ENCODE results near the gene BCR.

Gene BCR

GRCh38 chr22:23263651-23264555 is 83.6 kb downstream of the BCR start:
- no peak for DNase-seq (ENCODE audit: low read depth)

- no peak for DNase-seq (ENCODE audit: low read depth)
These were observed 84.5 kb downstream of the BCR start for GRCh38 chr22:23264610-23265367.

DNA sequence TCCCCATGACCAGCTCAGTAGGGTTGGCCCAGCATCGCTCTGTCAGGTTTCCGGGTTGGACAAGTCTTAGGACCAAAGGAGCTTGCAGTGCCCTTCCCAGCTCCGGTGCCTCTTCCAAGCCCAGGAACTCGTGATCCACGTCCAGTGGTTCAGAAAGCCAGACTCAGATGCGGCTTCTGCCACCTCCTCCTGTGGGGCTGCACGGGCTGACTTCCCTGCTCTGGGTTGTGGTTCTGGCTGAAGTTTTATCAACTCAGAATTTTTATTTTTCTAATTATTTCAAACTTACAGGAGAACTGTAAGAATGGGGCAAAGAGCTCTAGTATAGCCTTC is 85.0 kb downstream of the BCR start:
- DNase-seq (ENCODE audit: low read depth), result no peak

DNA sequence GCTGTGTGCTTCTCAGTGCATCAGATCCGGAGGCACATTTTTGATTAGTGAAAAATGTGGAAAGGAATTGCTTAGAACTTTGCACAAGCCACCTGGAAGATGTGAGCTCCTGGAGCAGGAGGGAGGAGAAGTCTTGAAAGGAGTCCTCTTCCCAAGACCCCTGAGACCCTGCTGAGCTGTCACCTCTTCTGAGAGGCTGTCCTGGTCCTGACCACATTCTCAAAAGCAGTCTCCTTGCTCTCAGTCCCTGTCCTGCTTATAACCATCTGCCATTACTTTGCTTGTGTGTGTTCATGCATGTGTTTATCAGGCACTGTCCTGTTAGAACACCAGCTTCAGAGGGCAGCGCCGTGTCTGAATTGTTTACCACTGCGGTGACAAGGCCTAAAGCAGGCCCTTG is 86.5 kb downstream of the BCR start:
- no peak for DNase-seq (ENCODE audit: low read depth)

DNA sequence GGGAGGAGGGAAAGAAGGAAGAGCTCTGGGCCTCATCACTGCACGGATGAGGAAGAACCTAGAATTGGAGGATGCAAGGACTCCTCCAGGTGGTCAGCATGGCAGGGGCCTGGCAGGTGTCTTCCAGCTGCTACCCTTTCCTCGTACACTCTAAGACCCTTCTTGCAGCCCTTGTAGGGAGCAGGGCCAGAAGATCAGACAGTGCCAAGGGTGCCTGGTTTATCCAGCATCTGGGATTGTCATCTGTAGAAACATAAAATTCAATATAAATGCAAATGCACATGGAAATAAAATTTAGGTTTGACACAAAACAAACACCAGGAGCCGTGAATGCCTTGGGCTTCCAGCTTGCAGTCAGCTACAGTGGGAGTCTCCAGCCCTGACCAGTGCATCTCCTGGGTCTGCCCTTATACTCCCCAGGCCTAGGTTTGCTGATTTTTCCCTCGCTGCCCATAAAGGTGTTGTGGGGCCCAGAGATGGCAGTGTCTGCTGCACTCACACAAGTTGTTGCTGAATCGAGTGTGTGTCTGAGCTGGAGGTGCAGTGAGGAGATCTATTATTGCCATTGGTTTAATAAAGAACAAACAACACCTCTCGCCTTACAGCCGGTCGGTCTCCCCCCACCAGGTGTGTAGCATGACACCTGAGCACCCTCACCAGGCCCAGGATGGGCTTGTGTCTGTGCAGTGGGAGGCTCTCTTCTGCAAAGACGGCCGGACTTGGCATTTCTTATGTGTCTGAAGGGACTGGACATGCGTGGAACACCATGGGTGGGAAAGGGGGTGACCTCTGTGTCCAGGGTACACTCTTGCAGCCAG is 87.1 kb downstream of the BCR start:
- no peak for DNase-seq (ENCODE audit: low read depth)

DNA sequence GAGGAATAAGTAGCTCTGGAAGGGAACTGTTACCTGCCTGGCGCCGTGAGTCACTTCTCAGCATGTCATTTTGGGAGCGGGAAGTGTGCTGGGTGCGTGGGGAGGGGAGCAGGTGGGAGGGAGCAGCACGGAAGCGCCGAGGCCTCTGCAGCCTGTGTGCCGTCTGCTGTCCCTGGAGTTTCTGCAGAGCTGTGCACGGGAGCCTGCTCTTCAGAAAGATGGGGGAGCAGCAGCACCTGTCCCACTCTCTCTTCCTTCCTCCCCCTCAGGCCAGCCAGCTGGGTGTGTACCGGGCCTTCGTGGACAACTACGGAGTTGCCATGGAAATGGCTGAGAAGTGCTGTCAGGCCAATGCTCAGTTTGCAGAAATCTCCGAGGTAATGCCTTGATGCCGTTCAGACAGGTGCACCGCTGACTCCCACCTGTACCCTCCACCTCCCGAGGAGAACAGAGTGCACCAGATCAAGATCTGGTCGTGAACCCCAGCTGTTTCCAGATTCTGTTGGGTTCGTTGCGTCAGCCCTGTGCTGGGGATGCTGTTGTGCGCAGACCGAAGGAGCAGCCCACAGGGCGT is 87.9 kb downstream of the BCR start:
- DNase-seq (ENCODE audit: low read depth), result no peak

DNA sequence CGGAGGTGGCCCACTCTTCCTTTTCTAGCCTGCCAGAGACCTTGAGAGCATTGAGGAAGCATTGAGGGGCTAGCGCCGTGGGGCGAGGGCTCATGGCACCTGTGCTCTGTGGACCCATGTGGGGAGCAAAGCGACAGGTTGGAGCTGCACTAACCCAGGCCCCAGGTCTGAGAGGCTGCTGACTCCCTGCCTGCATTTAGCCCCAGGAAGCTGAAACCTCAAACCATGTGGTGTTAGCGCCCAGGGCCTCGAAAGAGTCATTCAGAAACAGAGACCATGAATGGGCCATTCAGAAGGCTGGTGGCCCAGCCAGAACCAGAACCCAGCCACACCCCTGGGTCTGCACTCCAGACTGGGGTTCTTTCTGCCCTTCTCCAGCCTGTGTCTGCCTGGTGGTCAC is 88.6 kb downstream of the BCR start:
- DNase-seq (ENCODE audit: low read depth), result no peak

GRCh38 chr22:23269441-23270211 is 89.3 kb downstream of the BCR start:
- DNase-seq (ENCODE audit: low read depth), result no peak

DNA sequence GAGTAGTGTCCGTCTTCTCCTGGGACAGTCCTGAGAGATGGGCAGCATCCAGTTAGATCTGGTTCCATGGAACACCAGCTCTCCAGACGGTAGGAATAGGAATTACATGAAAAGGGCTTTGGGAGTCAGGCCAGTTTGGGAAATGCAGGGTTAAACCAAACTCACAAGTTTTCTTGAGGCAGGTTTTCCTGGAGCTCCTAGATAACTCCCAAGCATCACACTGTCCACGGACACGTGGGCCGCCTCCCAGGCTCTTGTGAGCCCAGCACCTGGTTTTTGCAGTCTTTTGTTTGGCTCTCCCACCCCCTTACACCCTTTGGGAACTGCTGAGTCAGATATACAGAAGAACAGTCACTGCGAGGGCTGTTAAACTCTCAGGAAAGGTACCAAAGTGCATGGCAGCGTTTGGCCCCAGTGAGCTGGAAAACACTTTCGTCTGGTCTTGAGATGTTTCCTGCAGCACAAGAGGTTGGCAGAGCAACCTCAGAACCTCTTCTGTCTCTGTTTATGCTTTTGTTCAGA is 90.0 kb downstream of the BCR start:
- no peak for DNase-seq (ENCODE audit: low read depth)

DNA sequence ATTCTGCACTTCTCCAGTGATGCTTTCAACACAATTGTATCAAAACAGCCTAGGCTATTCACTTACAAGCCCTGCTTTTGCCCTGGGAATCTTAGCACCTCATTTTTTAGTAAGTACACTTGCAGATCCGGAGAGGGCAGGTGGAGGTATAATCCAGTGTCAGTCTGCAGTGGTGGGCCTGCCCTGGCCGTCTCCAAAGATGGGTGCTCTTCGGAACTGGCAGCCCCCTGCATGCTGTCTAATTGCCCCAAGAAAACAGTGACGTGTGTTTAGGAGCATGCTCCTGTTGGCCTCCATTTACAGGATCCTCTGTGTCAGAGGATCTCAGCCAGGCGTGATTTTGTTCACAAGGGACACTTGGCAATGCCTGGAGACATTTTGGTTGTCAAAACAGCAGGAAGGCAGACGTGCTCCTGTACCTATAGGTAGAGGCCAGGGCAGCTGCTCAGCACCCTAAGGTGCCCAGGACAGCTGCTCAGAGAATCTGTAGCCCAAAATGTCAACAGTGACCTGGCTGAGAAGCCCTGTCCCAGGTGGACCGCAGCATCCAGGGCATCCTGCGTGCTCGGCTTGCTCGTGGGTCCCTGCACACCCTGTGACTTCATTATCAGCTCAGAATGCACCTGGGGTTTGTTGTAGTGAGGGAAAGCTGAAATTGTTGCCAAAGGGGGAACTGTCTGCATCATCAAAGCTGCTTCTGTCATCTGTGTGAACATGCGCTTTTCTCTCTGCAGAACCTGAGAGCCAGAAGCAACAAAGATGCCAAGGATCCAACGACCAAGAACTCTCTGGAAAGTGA is 90.7 kb downstream of the BCR start:
- no peak for DNase-seq (ENCODE audit: low read depth)

GRCh38 chr22:23271597-23271908 is 91.2 kb downstream of the BCR start:
- DNase-seq (ENCODE audit: low read depth), result no peak

DNA sequence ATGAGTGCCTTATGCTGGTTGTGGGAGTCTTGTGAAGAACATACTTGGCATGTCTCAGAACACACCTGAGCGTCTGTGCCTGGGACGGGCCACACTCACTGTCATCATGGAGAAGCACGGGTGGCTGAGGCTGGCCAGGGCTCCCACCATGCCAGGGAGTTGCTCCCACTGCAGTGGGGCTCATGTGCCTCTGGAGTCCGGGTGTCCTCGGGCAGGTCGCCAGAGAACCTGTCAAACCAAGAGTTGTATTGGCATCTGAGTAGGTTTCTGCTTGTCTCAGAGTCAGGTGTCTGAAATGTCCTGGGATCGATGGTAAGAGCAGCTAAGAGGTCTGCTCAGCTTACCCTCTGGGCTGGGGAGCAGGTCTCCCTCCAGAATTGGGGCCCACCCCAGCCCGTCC is 92.1 kb downstream of the BCR start:
- DNase-seq (ENCODE audit: low read depth), result no peak

DNA sequence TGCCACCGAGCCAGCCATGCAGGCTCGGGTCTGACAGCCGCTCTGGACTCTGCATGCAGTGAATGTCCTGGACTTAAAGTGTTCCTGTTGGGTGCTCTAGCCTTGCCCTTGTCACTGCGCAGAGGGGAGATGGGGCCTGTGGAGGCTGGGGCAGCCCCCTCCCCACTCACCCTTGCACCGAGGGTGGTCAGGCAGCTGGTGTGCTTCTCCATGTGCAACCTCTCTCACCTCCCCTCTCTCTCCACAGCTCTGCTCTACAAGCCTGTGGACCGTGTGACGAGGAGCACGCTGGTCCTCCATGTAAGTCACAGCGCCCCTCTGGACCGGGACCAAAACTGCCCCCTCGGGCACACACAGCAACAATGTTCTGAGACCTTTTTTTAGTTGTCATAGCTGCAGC is 92.5 kb downstream of the BCR start:
- DNase-seq (ENCODE audit: low read depth), result no peak

DNA sequence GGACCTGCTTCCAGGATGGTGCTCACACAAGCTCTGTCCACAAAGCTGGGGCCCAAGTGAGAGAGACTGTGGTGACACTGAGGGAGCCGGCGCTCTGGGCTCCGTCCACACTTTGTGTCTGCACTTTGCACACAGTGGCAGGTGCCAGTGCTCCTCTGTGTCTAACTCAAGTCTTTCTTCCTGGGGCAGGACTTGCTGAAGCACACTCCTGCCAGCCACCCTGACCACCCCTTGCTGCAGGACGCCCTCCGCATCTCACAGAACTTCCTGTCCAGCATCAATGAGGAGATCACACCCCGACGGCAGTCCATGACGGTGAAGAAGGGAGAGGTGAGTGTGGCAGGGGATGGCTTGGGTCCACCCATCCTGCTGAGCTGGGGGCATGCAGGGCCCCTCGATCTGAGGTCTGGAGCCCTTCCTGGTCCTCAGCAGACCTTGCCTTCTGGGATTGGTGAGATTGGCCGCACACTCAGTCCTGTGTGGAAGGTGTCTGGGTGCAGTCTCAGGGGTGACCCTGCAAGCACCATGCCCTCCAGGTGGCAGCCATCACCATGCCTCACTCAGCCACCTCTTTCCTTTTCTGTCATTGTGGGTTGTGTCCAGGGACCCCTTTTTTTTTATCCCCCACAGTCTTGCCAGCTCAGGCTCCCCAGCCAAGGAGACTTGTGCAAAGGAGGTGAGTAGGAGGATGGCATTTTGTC is 93.3 kb downstream of the BCR start:
- no peak for DNase-seq (ENCODE audit: low read depth)

DNA sequence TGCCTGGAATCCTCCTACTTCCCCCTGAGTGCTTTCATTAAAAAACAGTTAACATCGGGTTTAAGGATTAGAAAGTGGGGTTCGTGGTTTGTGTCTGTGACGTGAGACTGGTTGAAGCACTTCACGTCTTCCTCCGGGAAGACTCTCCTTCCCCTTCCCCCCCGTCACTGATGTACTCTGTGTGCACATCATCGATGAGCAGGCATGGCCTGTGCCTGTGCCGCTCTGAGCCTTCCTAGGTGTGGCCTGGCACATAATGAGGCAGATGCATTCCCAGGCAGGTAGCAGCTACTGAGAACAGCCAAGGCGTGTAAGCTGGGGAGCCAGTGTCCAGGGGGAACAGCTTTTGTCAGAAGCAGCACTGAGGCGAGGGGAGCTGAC is 93.8 kb downstream of the BCR start:
- DNase-seq (ENCODE audit: low read depth), result no peak

GRCh38 chr22:23274891-23275694 is 94.8 kb downstream of the BCR start:
- no peak for DNase-seq (ENCODE audit: low read depth)

GRCh38 chr22:23275751-23276150 is 95.4 kb downstream of the BCR start:
- no peak for DNase-seq (ENCODE audit: low read depth)

GRCh38 chr22:23276656-23277582 is 96.6 kb downstream of the BCR start:
- DNase-seq (ENCODE audit: low read depth), result no peak
